Neural progenitor cell (in vitro differentiated cells): ENCODE data around the gene HVCN1.

Experiments used
- CTCF ChIP-seq: fragments of 200-600 bp; sonication (generic); IDR thresholded peaks from 2 replicates; pipeline ENCODE4 v1.5.1; 2017; ENCODE audit warnings: antibody characterized with exemption, mild to moderate bottlenecking
- EZH2 ChIP-seq: fragments of 200-600 bp; sonication (generic); IDR thresholded peaks from 2 replicates; pipeline ENCODE4 v1.6.1; 2017; ENCODE audit warnings: antibody characterized with exemption, mild to moderate bottlenecking, moderate library complexity

GRCh38 chr12:110699591-110700445, 10.9 kb upstream of the HVCN1 start:
- TF ChIP-seq CTCF (peak; percentile 34), EZH2 (no peak)
